SKM-1 (cell line): ENCODE measurements around the gene SPEM2.

ENCODE experiments used
- DNase-seq: peaks from one replicate; lab custom pipeline; 2025; ENCODE audit not compliant: unreplicated experiment; lab: John Stamatoyannopoulos, UW

Gene SPEM2

DNA sequence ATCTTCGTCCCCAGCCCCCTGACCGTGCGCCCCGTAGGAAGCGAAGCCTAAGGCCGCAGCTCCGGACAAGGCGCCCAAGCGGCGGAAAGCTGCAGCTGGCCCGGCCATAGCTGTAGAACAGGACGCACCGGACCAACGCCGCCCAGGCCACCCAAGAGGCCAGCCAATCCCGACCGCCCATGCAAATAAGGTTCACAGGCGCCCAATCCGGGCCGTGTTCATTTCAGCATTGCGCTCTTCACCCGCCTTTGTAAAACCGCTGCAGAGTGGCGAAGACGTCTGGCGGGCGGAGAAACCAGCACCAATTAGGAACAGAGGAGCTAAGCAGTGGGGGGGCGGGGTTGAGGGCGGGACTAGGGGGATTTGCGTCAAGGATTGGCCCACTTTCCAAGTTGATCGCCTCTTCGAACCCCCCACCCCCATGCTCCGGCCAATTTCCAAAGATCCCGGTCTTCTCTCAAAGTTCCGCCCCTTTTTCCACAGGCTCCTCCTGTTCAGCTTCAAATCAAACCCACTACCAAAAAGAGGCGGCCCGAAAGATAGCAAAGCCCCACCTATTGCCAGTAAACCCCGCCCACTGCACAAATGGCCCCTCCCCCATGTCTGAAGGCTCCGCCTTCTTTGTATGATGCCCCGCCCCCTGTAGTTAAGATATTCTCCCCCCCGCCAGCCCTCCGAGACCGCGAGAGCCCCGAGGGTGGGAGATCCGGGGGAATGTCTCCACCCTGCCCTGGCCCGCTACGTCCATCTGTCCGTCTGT lies 21.3 kb upstream of the SPEM2 start, which contains the start of gene TMEM256:
TMEM256 (minus strand) TSS at position 121 of the 760 bp plus-strand sequence; CDS start at position 108, 13 bp downstream.
- peak; percentile 83 for DNase-seq

DNA sequence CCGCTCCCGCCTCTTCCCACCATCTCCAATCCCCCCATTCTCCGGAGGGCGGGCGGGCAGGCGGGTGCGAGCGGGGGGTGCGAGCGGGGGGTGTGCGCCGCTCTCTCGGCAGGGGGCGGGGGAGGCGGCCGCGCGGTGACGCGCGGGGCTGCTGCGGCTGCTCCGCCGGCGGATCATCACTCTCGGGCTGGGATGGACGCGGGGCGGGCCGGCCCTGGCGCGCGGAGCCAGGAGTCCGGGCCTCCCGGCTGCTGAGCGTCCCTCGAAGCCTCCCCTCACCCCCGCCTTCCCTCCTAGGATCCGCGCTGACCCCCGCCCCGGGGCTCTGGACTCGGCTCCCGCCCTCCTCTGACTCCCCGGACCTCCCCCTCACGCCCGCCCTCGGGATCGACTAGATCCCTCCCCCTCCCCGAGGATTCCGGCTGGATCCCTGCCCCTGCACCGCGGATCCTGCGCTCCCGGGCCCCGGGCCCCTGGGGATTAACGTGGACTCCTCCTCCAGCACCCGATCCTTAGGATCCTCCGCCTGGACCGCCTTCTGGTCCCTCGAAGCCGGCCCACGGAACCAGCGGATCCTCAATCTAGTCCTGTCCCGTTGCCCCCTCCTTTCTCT lies 20.6 kb upstream of the SPEM2 start:
- DNase-seq = no peak

GRCh38 chr17:7405350-7406234 lies 19.8 kb upstream of the SPEM2 start:
- DNase-seq = no peak

GRCh38 chr17:7406235-7406825 lies 19.1 kb upstream of the SPEM2 start:
- DNase-seq = no peak

- no peak for DNase-seq
Observed at GRCh38 chr17:7407082-7407481, 18.3 kb upstream of the SPEM2 start.

DNA sequence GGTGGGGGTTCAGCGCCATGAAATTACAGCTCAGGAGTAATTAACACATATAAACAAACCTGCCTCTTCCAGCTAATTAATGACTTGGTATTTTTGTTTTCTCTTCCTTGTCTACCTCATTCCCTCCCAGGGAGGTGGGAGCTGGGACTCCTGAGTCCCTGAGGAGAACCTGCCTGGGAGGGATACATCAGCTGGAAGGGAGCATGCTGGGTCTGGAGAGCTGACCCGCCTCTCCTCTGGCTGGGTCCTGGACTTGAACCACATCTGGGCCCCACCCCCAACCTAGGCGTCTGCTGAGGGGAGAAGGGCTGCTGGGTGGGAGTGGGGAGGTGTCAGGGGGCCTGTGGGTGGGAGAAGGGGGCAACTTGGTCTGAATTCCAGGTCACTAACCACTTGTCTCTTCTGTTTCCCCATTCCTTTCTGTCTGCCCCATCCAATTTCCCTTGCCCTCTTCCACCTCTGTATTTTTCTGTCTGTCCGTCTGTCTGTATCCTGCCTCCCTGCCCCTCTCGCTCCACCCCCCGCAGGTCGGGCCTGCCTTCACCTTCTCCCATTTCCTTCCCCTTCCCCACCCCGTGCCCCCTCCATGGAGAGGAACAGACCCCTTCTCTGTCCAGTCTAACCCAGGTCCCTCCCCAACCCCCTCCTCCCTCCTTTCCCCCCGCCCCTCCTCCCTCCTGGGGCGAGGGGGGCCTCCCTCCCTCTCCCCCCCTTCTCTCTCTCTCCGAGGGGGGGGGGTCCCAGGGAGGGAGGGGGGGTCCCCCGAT lies 17.7 kb upstream of the SPEM2 start, which contains the start of gene NLGN2:
NLGN2 (plus strand) TSS at position 361 of the 767 bp plus-strand sequence. CDS start 411 bp downstream, outside the sequence.
- no peak for DNase-seq

- no peak for DNase-seq
Observed at GRCh38 chr17:7408252-7408727, 17.1 kb upstream of the SPEM2 start.

DNA sequence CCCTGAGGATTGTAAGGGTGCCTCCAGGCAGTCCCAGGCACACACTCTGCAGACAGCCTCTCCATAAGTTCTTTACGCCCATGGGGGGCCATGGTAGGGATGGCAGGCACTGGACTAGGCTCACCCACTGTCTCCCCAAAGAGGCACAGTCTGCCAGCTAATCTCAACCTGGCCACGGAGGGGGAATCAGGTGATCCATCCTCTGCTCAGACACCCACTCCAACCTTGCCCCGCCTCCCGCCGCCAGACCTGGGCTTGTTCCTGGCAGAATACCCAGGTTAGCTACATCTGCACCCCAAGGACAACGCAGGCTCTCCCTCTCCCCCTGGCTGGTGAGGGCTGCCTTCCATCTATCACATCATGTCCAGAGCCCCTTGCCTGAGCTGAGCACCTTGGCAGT lies 16.6 kb upstream of the SPEM2 start:
- DNase-seq = no peak

DNA sequence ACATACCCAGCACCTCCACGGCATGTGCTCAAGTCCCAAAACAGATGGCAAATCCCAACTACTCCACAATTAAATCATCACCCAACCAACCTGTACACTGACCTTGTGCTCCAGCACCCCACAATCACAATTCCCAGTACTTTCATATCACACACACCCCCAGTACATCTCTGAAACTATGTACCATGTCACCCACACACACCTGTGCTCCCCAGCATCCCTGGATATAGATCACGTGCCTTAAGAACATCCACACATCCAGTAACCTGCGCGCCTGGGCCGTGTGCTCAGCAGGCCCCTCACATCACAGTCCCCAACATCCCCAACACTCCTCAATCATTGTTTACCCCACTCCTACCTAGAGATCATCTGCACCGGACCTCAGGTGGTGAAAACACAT lies 15.7 kb upstream of the SPEM2 start:
- DNase-seq = no peak

GRCh38 chr17:7410634-7411426 lies 14.6 kb upstream of the SPEM2 start:
- DNase-seq = no peak

GRCh38 chr17:7411427-7411750 lies 14.0 kb upstream of the SPEM2 start:
- no peak for DNase-seq

DNA sequence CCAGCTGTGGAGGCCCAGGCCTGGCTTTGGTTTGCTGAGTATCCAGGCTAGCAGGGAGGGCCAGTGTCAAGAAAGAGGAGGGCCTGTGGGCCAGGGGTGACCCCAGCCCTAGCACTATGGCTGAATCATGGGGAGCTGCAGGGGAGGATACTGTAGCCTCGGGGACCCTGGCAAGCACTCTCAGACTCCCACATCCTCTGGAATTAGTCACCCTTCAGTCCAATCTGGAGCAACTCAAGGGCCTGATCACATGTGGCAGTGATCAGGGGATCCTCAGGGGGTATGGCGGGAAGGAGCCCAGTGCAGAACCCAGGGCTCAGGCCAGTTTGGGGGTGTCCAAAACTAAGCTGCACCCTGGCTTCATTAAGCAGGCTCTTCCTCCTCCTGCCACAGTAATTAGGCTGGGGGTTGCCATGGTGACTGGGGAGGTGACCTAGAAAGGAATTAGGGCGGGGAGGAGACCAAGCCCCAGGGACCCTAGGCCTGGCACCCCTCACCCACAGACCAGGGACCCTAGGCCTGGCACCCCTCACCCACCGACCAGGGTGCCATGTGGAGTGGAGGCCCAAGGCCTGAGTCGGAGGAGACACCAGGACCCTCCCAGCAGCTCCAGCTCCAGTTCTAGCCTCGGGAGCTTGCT lies 11.9 kb upstream of the SPEM2 start:
- no peak for DNase-seq

GRCh38 chr17:7414837-7415236 lies 10.6 kb upstream of the SPEM2 start:
- DNase-seq = no peak

GRCh38 chr17:7415784-7416183 lies 9.6 kb upstream of the SPEM2 start:
- DNase-seq = no peak

DNA sequence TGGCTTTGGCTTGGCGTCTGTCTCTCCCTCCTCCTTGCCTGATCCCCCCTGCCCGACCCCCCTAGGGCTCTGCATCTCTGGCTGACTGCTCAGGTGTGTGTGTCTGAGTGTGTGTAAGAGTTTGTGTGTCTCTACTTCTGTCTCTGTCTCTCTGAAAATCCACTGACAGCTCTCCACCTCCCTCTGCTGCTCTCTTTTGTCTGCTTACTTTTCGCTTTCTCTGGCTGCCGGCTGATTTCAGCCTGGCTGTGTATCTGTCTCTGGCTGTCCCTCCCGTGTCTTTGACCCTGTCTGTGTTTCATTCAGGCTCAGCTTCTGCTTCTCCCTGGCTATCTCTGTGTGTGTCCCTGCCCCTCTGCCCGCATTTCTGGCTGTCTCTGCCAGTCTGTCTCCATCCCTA lies 9.1 kb upstream of the SPEM2 start:
- no peak for DNase-seq

DNA sequence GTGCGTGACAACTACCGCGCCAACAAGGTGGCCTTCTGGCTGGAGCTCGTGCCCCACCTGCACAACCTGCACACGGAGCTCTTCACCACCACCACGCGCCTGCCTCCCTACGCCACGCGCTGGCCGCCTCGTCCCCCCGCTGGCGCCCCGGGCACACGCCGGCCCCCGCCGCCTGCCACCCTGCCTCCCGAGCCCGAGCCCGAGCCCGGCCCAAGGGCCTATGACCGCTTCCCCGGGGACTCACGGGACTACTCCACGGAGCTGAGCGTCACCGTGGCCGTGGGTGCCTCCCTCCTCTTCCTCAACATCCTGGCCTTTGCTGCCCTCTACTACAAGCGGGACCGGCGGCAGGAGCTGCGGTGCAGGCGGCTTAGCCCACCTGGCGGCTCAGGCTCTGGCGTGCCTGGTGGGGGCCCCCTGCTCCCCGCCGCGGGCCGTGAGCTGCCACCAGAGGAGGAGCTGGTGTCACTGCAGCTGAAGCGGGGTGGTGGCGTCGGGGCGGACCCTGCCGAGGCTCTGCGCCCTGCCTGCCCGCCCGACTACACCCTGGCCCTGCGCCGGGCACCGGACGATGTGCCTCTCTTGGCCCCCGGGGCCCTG lies 8.3 kb upstream of the SPEM2 start:
- DNase-seq = no peak

- DNase-seq = no peak
Observed at GRCh38 chr17:7418472-7419152, 6.8 kb upstream of the SPEM2 start.
